ENCODE results near the gene ETNPPL.
"Not testable (repeated sequence)": the region's sequence is repeated elsewhere in the genome, so short reads cannot be mapped to it uniquely, and the experiment has no call there.

ETNPPL gene

GRCh38 chr4:108744307-108744706 lies 18.5 kb downstream of the ETNPPL start:
- H3K9me3 Mint-ChIP-seq: no peaks in the 10 kb centered on the region
- peaks cover 0 to 4% of the 10 kb centered on the region in 2 donors for H3K4me1 Mint-ChIP-seq (ENCODE audit: low read depth in 2 of 2)
- DNase-seq (no peak), ATAC-seq (replicated peaks) (no peak)
- H3K4me3 Mint-ChIP-seq: no peak overlapping the region
- peaks cover 9% of the 10 kb centered on the region in 2 donors for H3K27me3 Mint-ChIP-seq
- H3K27ac Mint-ChIP-seq: no peak overlapping the region
- H3K36me3 Mint-ChIP-seq (ENCODE audit: insufficient read depth): peaks cover 3% of the 10 kb centered on the region

GRCh38 chr4:108742451-108743420 lies 20.1 kb downstream of the ETNPPL start:
- Mint-ChIP-seq H3K4me3 (no peak overlapping the region), H3K36me3 (ENCODE audit: insufficient read depth) (peaks cover 5% of the 10 kb centered on the region), H3K27ac (no peak overlapping the region), H3K27me3 (peaks cover 15 to 19% of the 10 kb centered on the region in 2 donors), H3K9me3 (no peaks in the 10 kb centered on the region), H3K4me1 (ENCODE audit: low read depth in 2 of 2) (peaks cover 0 to 4% of the 10 kb centered on the region in 2 donors)
- ATAC-seq (replicated peaks) (no peak), DNase-seq (no peak)

GRCh38 chr4:108738003-108738706 lies 24.7 kb downstream of the ETNPPL start:
- Mint-ChIP-seq H3K36me3 (ENCODE audit: insufficient read depth) (peaks cover 5% of the 10 kb centered on the region), H3K9me3 (no peaks in the 10 kb centered on the region), H3K27me3 (peaks cover 16 to 28% of the 10 kb centered on the region in 2 donors), H3K4me1 (ENCODE audit: low read depth in 2 of 2) (no peaks in the 10 kb centered on the region), H3K4me3 (no peak overlapping the region), H3K27ac (no peak overlapping the region)
- DNase-seq (no peak), ATAC-seq (replicated peaks) (no peak)

GRCh38 chr4:108731006-108731405 lies 31.8 kb downstream of the ETNPPL start:
- Mint-ChIP-seq H3K4me3 (no peak overlapping the region), H3K27me3 (peaks cover 14 to 21% of the 10 kb centered on the region in 2 donors), H3K27ac (no peak overlapping the region), H3K36me3 (ENCODE audit: insufficient read depth) (no peaks in the 10 kb centered on the region), H3K9me3 (no peaks in the 10 kb centered on the region), H3K4me1 (ENCODE audit: low read depth in 2 of 2) (no peaks in the 10 kb centered on the region)
- DNase-seq: no peak
- ATAC-seq (replicated peaks): no peak

GRCh38 chr4:108730579-108730978 lies 32.3 kb downstream of the ETNPPL start:
- ATAC-seq (replicated peaks) (no peak), DNase-seq (no peak)
- Mint-ChIP-seq H3K9me3 (no peaks in the 10 kb centered on the region), H3K27me3 (peaks cover 14 to 21% of the 10 kb centered on the region in 2 donors), H3K4me1 (ENCODE audit: low read depth in 2 of 2) (no peaks in the 10 kb centered on the region), H3K36me3 (ENCODE audit: insufficient read depth) (no peaks in the 10 kb centered on the region), H3K27ac (no peak overlapping the region), H3K4me3 (no peak overlapping the region)

DNA sequence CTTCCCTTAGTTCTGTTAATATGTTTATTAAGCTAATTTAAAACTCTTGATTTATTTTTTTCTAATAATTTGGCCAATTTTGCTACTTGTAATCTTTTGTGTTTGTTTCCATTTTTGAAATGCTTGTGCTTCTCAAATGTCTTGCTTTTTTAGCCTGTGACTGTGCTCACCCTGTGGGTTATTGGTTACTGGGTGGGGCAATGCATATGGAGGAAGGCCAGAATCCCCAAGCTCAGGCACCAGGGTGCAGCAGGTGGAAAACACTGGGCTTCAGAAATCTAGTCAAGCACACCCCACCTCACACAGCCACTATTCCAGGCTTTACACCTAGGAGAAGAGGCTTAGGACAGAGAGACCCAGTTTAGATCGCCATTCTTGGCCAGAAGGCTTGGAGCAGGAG lies 33.1 kb downstream of the ETNPPL start:
- Mint-ChIP-seq H3K36me3 (ENCODE audit: insufficient read depth) (no peaks in the 10 kb centered on the region), H3K27me3 (peaks cover 14 to 21% of the 10 kb centered on the region in 2 donors), H3K9me3 (no peaks in the 10 kb centered on the region), H3K4me3 (no peak overlapping the region), H3K27ac (no peak overlapping the region), H3K4me1 (ENCODE audit: low read depth in 2 of 2) (no peaks in the 10 kb centered on the region)
- ATAC-seq (replicated peaks) (no peak), DNase-seq (no peak)

DNA sequence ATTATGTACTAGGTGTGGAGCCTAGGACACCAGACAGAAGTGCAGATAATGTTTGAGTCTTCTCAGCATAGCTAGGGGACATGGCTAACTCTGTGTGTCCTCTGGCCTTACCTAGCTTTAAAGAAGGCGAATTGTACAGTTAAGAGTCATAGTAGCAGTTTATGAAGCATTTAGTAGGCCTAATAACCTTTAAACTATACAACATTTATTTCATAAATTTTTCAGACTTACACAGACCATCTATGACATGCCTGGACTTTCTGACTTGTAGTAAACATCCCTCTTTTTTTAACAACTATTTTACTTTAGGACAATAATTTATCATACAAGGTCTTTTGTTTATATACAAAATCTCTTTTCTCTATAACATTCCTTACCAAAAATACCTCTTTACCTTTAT lies 37.4 kb downstream of the ETNPPL start:
- Mint-ChIP-seq H3K36me3 (ENCODE audit: insufficient read depth) (no peaks in the 10 kb centered on the region), H3K9me3 (no peaks in the 10 kb centered on the region), H3K27me3 (peaks cover 6 to 11% of the 10 kb centered on the region in 2 donors), H3K4me3 (no peak overlapping the region), H3K4me1 (ENCODE audit: low read depth in 2 of 2) (no peaks in the 10 kb centered on the region), H3K27ac (no peak overlapping the region)
- no peak for ATAC-seq (replicated peaks)
- DNase-seq: no peak

DNA sequence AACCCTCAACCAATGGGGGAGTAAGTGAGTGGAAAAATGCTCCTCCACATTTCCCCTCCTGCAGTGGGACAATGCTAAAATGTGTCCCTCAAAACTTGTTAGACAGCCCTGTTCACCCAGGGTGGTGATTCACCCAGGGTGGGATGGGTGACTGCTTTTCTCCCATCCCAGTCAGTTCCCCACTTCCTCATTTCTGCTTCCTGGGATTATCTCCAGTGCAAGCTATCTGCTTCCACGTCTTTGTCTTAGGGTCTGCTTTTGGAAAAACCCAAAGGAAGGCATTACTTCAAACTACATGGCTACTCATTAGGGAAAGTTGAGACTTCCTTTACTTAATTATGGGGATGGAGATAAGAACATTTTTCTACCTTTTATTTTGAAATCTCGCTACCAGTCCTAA lies 45.5 kb downstream of the ETNPPL start:
- Mint-ChIP-seq H3K27ac (no peak overlapping the region), H3K36me3 (ENCODE audit: insufficient read depth) (no peaks in the 10 kb centered on the region), H3K4me1 (ENCODE audit: low read depth in 2 of 2) (peaks cover 0 to 1% of the 10 kb centered on the region in 2 donors), H3K9me3 (no peaks in the 10 kb centered on the region), H3K27me3 (peaks cover 8 to 25% of the 10 kb centered on the region in 2 donors), H3K4me3 (no peak overlapping the region)
- no peak for DNase-seq
- no peak for ATAC-seq (replicated peaks)

DNA sequence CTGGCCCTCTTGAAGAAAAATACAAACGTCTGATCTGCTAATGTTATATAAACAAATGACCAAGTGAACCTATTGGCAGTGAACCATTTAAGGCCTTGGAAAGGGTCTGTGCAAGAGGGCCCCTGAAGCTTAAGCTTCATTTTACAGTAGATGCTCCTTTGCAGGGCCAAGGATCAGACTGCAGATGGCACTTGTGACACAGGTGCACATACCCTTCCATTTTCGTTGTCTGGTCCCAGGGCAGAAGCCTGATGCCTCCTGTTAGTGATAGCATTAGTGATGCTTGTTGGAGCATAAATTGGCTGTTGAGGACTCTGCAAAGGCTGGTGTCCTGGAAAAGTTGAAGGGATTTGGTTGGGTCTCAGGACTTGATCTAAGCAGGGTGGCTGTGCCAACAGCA lies 46.5 kb downstream of the ETNPPL start:
- H3K9me3 Mint-ChIP-seq: no peaks in the 10 kb centered on the region
- DNase-seq: no peak
- peaks cover 0 to 1% of the 10 kb centered on the region in 2 donors for H3K4me1 Mint-ChIP-seq (ENCODE audit: low read depth in 2 of 2)
- H3K4me3 Mint-ChIP-seq: no peak overlapping the region
- no peaks in the 10 kb centered on the region for H3K36me3 Mint-ChIP-seq (ENCODE audit: insufficient read depth)
- H3K27ac Mint-ChIP-seq: no peak overlapping the region
- peaks cover 8 to 23% of the 10 kb centered on the region in 2 donors for H3K27me3 Mint-ChIP-seq
- ATAC-seq (replicated peaks): no peak

DNA sequence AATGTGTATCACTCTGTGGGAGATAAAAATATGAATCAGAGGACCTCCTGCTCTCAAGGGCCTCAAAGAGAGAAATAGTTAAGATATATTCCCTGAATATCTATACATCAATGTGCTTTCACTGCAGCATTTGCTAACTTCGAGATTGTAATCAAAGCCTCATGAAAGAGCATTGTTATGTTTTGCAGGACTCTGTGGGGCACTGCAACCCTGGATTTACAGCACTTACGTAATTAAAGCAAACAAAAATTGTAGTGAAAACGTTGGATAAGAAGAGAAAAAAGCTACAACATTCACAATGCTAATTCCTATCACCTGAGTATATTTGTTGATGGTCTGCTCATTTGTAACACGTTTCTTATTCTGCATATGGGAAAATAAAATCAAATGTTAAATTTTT lies 48.0 kb downstream of the ETNPPL start:
- H3K9me3 Mint-ChIP-seq: no peaks in the 10 kb centered on the region
- no peaks in the 10 kb centered on the region for H3K36me3 Mint-ChIP-seq (ENCODE audit: insufficient read depth)
- peaks cover 18 to 31% of the 10 kb centered on the region in 2 donors for H3K27me3 Mint-ChIP-seq
- no peak overlapping the region for H3K27ac Mint-ChIP-seq
- DNase-seq (no peak), ATAC-seq (replicated peaks) (no peak)
- H3K4me3 Mint-ChIP-seq: no peak overlapping the region
- peaks cover 0 to 1% of the 10 kb centered on the region in 2 donors for H3K4me1 Mint-ChIP-seq (ENCODE audit: low read depth in 2 of 2)

DNA sequence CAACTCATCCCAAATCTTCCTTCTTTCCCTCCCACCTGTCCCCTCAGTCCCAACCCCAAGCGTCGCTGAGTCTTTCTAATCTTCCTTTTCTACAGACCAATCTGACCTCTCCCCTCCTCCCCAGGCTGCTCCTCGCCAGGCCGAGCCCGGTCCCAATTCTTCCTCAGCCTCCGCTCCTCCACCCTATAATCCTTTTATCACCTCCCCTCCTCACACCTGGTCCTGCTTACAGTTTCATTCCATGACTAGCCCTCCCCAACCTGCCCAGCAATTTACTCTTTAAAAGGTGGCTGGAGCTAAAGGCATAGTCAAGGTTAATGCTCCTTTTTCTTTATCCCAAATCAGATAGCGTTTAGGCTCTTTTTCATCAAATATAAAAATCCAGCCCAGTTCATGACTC lies 52.3 kb downstream of the ETNPPL start:
- H3K27ac Mint-ChIP-seq; H3K36me3 Mint-ChIP-seq (ENCODE audit: insufficient read depth); ATAC-seq (replicated peaks); H3K9me3 Mint-ChIP-seq; DNase-seq; H3K4me1 Mint-ChIP-seq (ENCODE audit: low read depth in 2 of 2); H3K4me3 Mint-ChIP-seq: not testable (repeated sequence)
- H3K27me3 Mint-ChIP-seq: peaks cover 24 to 33% of the 10 kb centered on the region in 2 donors

DNA sequence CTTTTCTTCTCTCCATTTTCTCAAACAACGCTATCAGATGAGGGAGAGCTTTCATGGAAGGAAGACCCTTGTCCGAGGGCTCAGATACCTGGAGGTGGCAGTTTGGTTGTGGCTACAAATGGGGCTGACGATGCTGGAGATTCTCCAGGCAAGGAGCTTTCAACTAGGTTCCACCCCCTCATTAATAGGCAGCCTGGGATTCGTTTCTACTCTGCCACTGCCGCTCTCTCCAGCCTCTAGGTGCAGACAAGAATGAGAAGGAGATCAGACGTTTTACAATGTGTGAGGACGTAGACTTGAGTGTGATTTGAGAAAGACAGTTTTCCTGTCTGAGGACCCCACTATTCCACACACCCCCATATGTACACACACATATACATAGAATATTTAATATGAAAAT lies 53.1 kb downstream of the ETNPPL start:
- Mint-ChIP-seq H3K27me3 (peaks cover 24 to 27% of the 10 kb centered on the region in 2 donors), H3K27ac (no peak overlapping the region), H3K9me3 (no peaks in the 10 kb centered on the region), H3K4me1 (ENCODE audit: low read depth in 2 of 2) (no peaks in the 10 kb centered on the region), H3K36me3 (ENCODE audit: insufficient read depth) (no peaks in the 10 kb centered on the region), H3K4me3 (no peak overlapping the region)
- ATAC-seq (replicated peaks) (no peak), DNase-seq (no peak)

- Mint-ChIP-seq H3K4me3 (no peak overlapping the region), H3K36me3 (ENCODE audit: insufficient read depth) (no peaks in the 10 kb centered on the region), H3K9me3 (no peaks in the 10 kb centered on the region), H3K27me3 (peaks cover 24% of the 10 kb centered on the region in 2 donors), H3K4me1 (ENCODE audit: low read depth in 2 of 2) (no peaks in the 10 kb centered on the region), H3K27ac (no peak overlapping the region)
- ATAC-seq (replicated peaks): no peak
- no peak for DNase-seq
Measured at GRCh38 chr4:108709234-108709633, 53.6 kb downstream of the ETNPPL start.

DNA sequence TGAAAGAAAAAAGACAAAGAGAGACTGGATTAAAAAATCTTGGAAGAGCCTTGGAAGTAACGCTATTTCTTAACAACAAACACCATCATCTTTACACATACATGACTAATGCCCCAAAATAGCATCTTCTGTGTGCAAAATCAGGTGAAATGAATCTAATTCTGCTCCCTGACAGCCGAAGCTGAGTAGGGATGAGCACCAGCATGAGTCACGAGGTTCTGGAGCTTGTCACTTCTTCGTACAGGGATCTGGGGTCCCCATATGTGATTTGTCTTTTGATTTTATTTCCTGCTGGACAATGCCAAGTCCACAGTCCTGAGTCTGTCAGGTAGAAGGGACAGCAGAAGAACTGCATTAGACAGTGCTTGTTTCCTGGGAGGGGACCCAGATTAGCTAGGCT lies 56.6 kb downstream of the ETNPPL start:
- no peaks in the 10 kb centered on the region for H3K36me3 Mint-ChIP-seq (ENCODE audit: insufficient read depth)
- H3K9me3 Mint-ChIP-seq: no peaks in the 10 kb centered on the region
- peaks cover 17 to 24% of the 10 kb centered on the region in 2 donors for H3K27me3 Mint-ChIP-seq
- H3K4me1 Mint-ChIP-seq (ENCODE audit: low read depth in 2 of 2): peaks cover 5 to 8% of the 10 kb centered on the region in 2 donors
- no peak for ATAC-seq (replicated peaks)
- H3K27ac Mint-ChIP-seq: no peak overlapping the region
- DNase-seq: no peak
- no peak overlapping the region for H3K4me3 Mint-ChIP-seq

All from effector memory CD8-positive, alpha-beta T cell (primary cell).